Activated CD4-positive, CD25-positive, alpha-beta regulatory T cell treated with anti-CD3 and anti-CD28 coated beads, Interleukin-2, amount 50 U/mL, for 72 hours (primary cell): ENCODE measurements around the gene PCLAF.
"Not testable (repeated sequence)": the region's sequence is repeated elsewhere in the genome, so short reads cannot be mapped to it uniquely, and the experiment has no call there.

Experiments
- DNase-seq: peaks from one replicate; pipeline ENCODE4 v3.0.0; 2021

PCLAF gene

GRCh38 chr15:64381000-64381751 is at the start of gene PCLAF:
Gene PCLAF (minus strand): TSS chr15:64381441. CDS start chr15:64381371, 70 bp downstream.
- peak; percentile 87 for DNase-seq

GRCh38 chr15:64430000-64430735 is 48.9 kb upstream of the PCLAF start:
- no peak for DNase-seq

- no peak for DNase-seq
These were observed 48.2 kb upstream of the PCLAF start for GRCh38 chr15:64429448-64429847.

- DNase-seq, result no peak
These were observed 45.7 kb upstream of the PCLAF start for GRCh38 chr15:64426845-64427465.

- no peak for DNase-seq
These were observed 44.0 kb upstream of the PCLAF start for GRCh38 chr15:64425221-64425620.

- no peak for DNase-seq
These were observed 42.7 kb upstream of the PCLAF start for GRCh38 chr15:64423970-64424369.

GRCh38 chr15:64422697-64423096 is 41.5 kb upstream of the PCLAF start:
- DNase-seq, result no peak

GRCh38 chr15:64412216-64412615 is 31.0 kb upstream of the PCLAF start:
- no peak for DNase-seq

GRCh38 chr15:64400583-64400982 is 19.3 kb upstream of the PCLAF start:
- no peak for DNase-seq

GRCh38 chr15:64398575-64398974 is 17.3 kb upstream of the PCLAF start:
- DNase-seq, result no peak

- DNase-seq, result no peak
These were observed 15.5 kb upstream of the PCLAF start for GRCh38 chr15:64396789-64397188.

GRCh38 chr15:64392471-64392870 is 11.2 kb upstream of the PCLAF start:
- not testable (repeated sequence) for DNase-seq

- no peak for DNase-seq
These were observed 7.8 kb upstream of the PCLAF start for GRCh38 chr15:64389036-64389435.

GRCh38 chr15:64387562-64388168 is 6.4 kb upstream of the PCLAF start, which contains the start of gene TRIP4:
Gene TRIP4 (plus strand): TSS chr15:64387836. CDS start chr15:64387864, 28 bp downstream.
- DNase-seq, result peak; percentile 93

GRCh38 chr15:64386291-64386690 is 5.0 kb upstream of the PCLAF start:
- DNase-seq, result no peak

GRCh38 chr15:64383760-64384159 is 2.5 kb upstream of the PCLAF start:
- DNase-seq, result no peak

GRCh38 chr15:64380130-64380870 is 941 bp downstream of the PCLAF start:
- not testable (repeated sequence) for DNase-seq

GRCh38 chr15:64379216-64379960 is 1.9 kb downstream of the PCLAF start:
- no peak for DNase-seq

- DNase-seq, result no peak
These were observed 7.9 kb downstream of the PCLAF start for GRCh38 chr15:64373360-64373759.

- DNase-seq, result not testable (repeated sequence)
These were observed 9.9 kb downstream of the PCLAF start for GRCh38 chr15:64371383-64371782.

GRCh38 chr15:64369078-64369607 is 12.1 kb downstream of the PCLAF start:
- no peak for DNase-seq
